H1 (cell line): ENCODE measurements around the gene PLXNB3. TPM values are rescaled to one million over a fixed set of nuclear protein-coding genes. Genes with fewer than 3 reads are reported as not detected.

Experiments
- BRCA1 ChIP-seq: IDR thresholded peaks from 2 replicates; pipeline ENCODE4 v1.6.1; 2012; ENCODE audit warnings: low read depth, low read length, improper control_type of control experiment
- CHD2 ChIP-seq: IDR thresholded peaks from 2 replicates; pipeline ENCODE4 v1.6.1; 2012; ENCODE audit warnings: low read length, improper control_type of control experiment
- RBBP5 ChIP-seq: IDR thresholded peaks from 2 replicates; pipeline ENCODE4 v1.7.1; 2012; ENCODE audit warnings: low read depth, mild to moderate bottlenecking, inconsistent platforms, low read length, moderate library complexity, borderline replicate concordance
- SP1 ChIP-seq: IDR thresholded peaks from 2 replicates; pipeline ENCODE4 v1.6.1; 2011; ENCODE audit warnings: low read depth, low read length
- TCF12 ChIP-seq: IDR thresholded peaks from 2 replicates; pipeline ENCODE4 v1.6.1; 2011; ENCODE audit warnings: low read depth, mild to moderate bottlenecking, low read length
- polyA plus RNA-seq, 7 experiments: library from polyadenylated mRNA; depleted of rRNA in 3 of 7; stranded (reverse) in 5 of 7; unstranded in 2 of 7; fragments of >200 nt in 5 of 7; fragments of 200-250 nt in 2 of 7; gene quantifications; 1 replicate in 5 of 7; 2 replicates in 1 of 7; 4 replicates in 1 of 7; pipeline versions ENCODE4 v1.2.1 to v1.2.3, GENCODE V29; 2011 to 2013; ENCODE audit warnings: missing spikeins in 2 of 7, mixed read lengths in 2 of 7
- total RNA-seq: library from RNA; stranded (reverse); fragmentation: NEBNext Ultra II Directional; extraction: Animal tissue kit (Norgen Biotek cat#: 25700); gene quantifications from 2 replicates; pipeline ENCODE4 v1.2.1, GENCODE V29; 2021
- TF ChIP-seq, protein P1 (sequence below): IDR thresholded peaks from 2 replicates; pipeline ENCODE4 v1.6.1; 2012; ENCODE audit warnings: inconsistent platforms

PLXNB3 gene
- total and polyA plus RNA-seq, 2 of the 8 experiments (the other 6 are each of a cell fraction or from before 2014, with no cell fraction given): 1.2 to 2.7 TPM

DNA sequence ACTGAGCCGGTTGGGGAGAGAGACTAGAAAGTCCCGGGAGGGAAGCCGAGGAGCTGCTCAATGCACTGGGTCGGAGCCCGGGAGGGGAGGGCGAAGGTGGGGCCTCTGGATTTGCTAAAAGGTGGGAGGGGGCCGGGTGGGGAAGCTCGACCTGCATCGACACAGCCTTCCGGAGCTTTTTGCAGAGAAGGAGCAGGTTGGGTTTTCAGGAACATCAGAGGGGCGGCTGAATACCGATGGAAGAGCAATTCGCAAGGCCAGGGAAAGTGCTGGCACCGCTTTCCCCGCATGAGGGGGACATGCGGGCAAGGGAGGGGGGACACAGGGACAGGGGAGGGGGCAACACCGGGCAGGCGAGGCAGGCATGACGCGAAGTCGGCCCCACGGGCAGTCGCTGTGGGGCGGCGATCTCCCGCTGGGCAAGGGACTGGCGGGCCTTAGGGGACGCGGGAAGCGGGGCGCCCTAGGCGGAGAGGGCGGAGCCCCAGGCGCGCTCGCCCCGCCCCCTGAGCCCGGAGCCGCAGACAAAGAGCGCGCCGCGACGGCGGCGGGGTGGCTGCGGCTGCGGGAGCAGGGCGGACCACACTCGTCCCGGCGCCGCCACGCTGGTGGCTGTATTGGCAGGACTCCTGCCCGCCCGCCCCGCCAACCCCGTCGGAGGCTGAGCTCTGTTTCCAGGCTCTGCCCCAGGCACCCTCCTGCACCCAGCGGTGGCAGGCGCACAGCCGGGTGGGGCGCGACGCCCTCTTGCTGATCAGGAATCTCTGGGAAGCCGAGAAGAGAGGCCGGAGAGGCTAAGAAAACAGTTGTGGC is 54.7 kb downstream of the PLXNB3 start (continued):
- TF ChIP-seq TCF12 (no peak), BRCA1 (no peak), CHD2 (no peak), SP1 (no peak), RBBP5 (0 out of 2 replicates have a peak, but pooled peaks have one; percentile 18)
- TF ChIP-seq, protein P1, sequence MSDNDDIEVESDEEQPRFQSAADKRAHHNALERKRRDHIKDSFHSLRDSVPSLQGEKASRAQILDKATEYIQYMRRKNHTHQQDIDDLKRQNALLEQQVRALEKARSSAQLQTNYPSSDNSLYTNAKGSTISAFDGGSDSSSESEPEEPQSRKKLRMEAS: 0 out of 2 replicates have a peak, but pooled peaks have one; percentile 16
